Upper lobe of right lung (tissue), 1 donor: ENCODE results near the gene RNF44. TPM values are rescaled to one million over a fixed set of nuclear protein-coding genes. Genes with fewer than 3 reads are reported as not detected.

Experiments used
- ATAC-seq: fragments of 200-7000 bp; cut with Tn5 transposase; one replicate; pipeline ENCODE4 v1.9.1; 2020; ENCODE audit warnings: mild to moderate bottlenecking, moderate library complexity
- DNase-seq: peaks from one replicate; pipeline ENCODE4 v3.0.0-alpha.2; 2020
- H3K27ac ChIP-seq: fragments of 200-600 bp; one replicate; pipeline ENCODE4 v1.8.0; 2022
- H3K27me3 ChIP-seq: fragments of 200-600 bp; one replicate; pipeline ENCODE4 v1.8.0; 2022; ENCODE audit warnings: mild to moderate bottlenecking
- H3K36me3 ChIP-seq: fragments of 200-600 bp; one replicate; pipeline ENCODE4 v1.8.0; 2022
- H3K4me1 ChIP-seq: fragments of 200-600 bp; one replicate; pipeline ENCODE4 v1.8.0; 2022
- H3K4me3 ChIP-seq: fragments of 200-600 bp; one replicate; pipeline ENCODE4 v1.8.0; 2022; ENCODE audit warnings: mild to moderate bottlenecking
- H3K9me3 ChIP-seq: fragments of 200-600 bp; one replicate; pipeline ENCODE4 v1.8.0; 2022
- CTCF ChIP-seq: fragments of 200-600 bp; IDR thresholded peaks from one replicate; pipeline ENCODE4 v1.8.0; 2022; ENCODE audit warnings: antibody characterized with exemption
- intact Hi-C: fragments of 100-400 bp; cut with DNase I; formaldehyde crosslinking; loops from one replicate; pipeline ENCODE4 v1.11.0; 2022
- total RNA-seq: library from RNA; stranded (reverse); fragmentation: NEBNext Ultra II Directional; extraction: Animal tissue kit (Norgen Biotek cat#: 25700); gene quantifications from one replicate; pipeline ENCODE4 v1.2.1, GENCODE V29; 2021
- donor health status: DM: no; HTN: yes; CAD: no; lungs with severe emphysema.

Gene RNF44
- total RNA-seq, 1 donor from 2014 or later: 48.0 TPM

GRCh38 chr5:176545737-176546509 lies 8.7 kb upstream of the RNF44 start:
- no peak for TF ChIP-seq CTCF
- Histone ChIP-seq H3K4me1 (peaks cover 14% of the 10 kb centered on the region), H3K27ac (no peak overlapping the region), H3K9me3 (no peaks in the 10 kb centered on the region), H3K36me3 (no peaks in the 10 kb centered on the region), H3K4me3 (no peak overlapping the region), H3K27me3 (no peaks in the 10 kb centered on the region)
- ATAC-seq: no peak
- intact Hi-C loops: no loop called here
- DNase-seq: no peak

- H3K9me3 ChIP-seq: no peaks in the 10 kb centered on the region
- ATAC-seq: no peak
- no peak overlapping the region for H3K27ac ChIP-seq
- peaks cover 14% of the 10 kb centered on the region for H3K4me1 ChIP-seq
- intact Hi-C loops: no loop called here
- no peaks in the 10 kb centered on the region for H3K36me3 ChIP-seq
- H3K4me3 ChIP-seq: no peak overlapping the region
- no peaks in the 10 kb centered on the region for H3K27me3 ChIP-seq
- no peak for DNase-seq
- TF ChIP-seq CTCF: no peak
These were observed 8.2 kb upstream of the RNF44 start for GRCh38 chr5:176545388-176545736.

- Histone ChIP-seq H3K27me3 (no peaks in the 10 kb centered on the region), H3K4me1 (peaks cover 14% of the 10 kb centered on the region), H3K36me3 (no peaks in the 10 kb centered on the region), H3K9me3 (no peaks in the 10 kb centered on the region), H3K27ac (peak overlapping the region; percentile 77), H3K4me3 (peak overlapping the region; percentile 59)
- ATAC-seq (peak; percentile 88), DNase-seq (peak; percentile 90)
- TF ChIP-seq CTCF: no peak
- intact Hi-C loops: no loop called here
These were observed 6.4 kb upstream of the RNF44 start for GRCh38 chr5:176543428-176544182.

GRCh38 chr5:176542596-176543427 lies 5.6 kb upstream of the RNF44 start:
- DNase-seq: no peak
- peak; percentile 65 for ATAC-seq
- intact Hi-C loops: no loop called here

More at GRCh38 chr5:176542596-176543427, 5.6 kb upstream of the RNF44 start:
- Histone ChIP-seq H3K4me3 (peak overlapping the region; percentile 61), H3K4me1 (peaks cover 20% of the 10 kb centered on the region), H3K27me3 (no peaks in the 10 kb centered on the region), H3K9me3 (no peaks in the 10 kb centered on the region), H3K36me3 (no peaks in the 10 kb centered on the region), H3K27ac (peak overlapping the region; percentile 77)
- no peak for TF ChIP-seq CTCF
